ENCODE results near the gene ELL3.

DNA sequence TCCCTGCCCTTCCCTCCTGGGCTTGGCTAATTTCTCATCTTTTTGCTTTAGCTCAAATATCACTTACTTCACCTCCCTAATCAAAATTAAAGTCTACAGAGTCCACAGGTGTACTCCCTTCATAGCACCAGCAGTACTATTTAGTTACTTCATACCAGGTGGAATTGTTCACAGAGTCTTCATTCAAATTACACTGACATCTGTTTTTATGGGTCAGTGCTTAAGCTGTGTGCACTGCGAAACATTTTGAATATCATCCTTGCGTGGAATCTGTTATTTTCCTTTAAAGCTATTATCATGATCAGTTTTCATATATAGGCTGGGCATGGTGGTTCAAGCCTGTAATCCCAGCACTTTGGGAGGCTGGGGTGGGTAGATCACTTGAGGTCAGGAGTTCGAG is 12.6 kb upstream of the ELL3 start:
- TF ChIP-seq POLR2A (IDR thresholded peaks at IDR 0.05) (no peak), POLR2AphosphoS5 (IDR thresholded peaks at IDR 0.05) (no peak)
- TF ChIP-seq, protein P1, sequence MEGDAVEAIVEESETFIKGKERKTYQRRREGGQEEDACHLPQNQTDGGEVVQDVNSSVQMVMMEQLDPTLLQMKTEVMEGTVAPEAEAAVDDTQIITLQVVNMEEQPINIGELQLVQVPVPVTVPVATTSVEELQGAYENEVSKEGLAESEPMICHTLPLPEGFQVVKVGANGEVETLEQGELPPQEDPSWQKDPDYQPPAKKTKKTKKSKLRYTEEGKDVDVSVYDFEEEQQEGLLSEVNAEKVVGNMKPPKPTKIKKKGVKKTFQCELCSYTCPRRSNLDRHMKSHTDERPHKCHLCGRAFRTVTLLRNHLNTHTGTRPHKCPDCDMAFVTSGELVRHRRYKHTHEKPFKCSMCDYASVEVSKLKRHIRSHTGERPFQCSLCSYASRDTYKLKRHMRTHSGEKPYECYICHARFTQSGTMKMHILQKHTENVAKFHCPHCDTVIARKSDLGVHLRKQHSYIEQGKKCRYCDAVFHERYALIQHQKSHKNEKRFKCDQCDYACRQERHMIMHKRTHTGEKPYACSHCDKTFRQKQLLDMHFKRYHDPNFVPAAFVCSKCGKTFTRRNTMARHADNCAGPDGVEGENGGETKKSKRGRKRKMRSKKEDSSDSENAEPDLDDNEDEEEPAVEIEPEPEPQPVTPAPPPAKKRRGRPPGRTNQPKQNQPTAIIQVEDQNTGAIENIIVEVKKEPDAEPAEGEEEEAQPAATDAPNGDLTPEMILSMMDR (IDR thresholded peaks at IDR 0.05): no peak
